ACHN (cell line): ENCODE results near the gene DPM2.

Source experiments
- DNase-seq: peaks from one replicate; pipeline ENCODE4 v3.0.0-alpha.2; 2015
- in situ Hi-C: cut with HindIII; loops from 2 replicates; pipeline ENCODE4 v1.10.0; 2017; ENCODE audit warnings: low sequenced_read_pairs, low pct_ligation_motif_present, low pct_unique_long_range_greater_than_20kb

DPM2 gene

DNA sequence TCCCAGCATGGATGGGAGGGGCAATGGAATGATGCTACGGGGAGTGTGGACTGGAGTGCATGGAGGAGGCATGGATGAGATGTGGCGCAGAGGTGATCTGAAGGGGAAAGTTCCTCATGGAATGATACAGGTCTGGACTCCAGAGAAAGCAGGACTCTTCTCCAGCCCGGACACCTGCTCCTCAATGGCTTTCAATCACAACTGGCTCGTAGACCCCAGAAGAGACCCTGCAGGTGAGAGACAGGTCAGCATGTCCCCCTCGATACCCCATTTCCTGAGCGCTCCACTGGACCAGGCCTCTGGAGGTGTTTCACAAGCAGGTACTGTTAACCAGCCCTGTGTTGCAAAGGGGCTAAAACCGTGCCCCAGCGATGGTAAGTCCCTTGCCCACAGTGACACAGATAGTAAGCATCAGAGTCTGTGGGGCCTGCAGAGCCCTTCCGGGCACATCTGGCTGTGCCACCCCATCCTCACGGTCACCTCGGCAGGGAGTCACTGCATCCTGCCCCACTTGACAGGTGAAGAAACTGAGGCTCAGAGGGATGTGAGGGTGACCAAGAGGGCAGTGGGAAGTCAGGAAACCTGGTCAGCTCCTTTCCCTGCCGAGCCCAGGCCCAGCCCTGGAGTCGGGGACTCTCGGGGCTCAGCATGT, 5.5 kb upstream of the DPM2 start:
- DNase-seq, result no peak
- in situ Hi-C loops, result no loop called here

DNA sequence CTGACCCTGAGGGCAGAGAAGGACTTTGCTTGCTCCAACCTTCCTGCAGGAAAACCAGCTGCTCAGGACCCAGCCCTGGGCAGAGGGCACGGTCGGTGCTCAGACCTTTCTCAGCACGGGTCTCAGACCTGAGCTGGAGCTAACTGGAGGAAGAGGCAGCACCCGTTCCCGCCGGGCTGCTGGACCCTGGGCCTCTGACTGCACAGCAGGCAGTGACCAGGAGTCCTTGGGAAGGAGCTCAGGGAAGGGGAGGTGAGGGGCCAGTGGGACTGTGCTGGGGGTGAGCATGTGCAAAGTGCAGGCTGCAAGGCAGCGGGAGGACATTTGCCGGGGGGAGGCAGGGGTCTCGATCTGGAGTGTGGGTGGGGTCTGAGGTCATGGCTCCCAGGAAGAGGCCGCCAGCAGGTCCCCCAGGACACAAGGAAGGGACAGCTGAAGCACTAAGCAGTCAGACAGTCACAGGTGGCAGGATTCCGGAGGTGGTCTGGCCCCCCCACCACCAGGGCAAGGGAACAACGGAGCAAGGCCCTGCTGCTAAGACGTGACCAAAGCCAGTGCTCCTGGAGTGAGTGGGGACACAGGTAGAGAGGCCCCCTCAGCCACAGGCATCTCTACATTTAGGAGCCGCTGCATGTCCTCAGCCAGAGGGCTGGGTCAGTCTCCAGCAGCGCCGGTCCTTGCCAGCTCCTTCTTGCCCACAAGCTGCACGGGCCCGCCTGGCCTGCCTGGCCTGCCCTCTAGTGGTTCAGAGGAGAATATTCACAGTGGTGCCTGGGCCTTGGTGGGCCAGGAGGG, 4.8 kb upstream of the DPM2 start:
- in situ Hi-C loops, result no loop called here
- peak; percentile 50 for DNase-seq

DNA sequence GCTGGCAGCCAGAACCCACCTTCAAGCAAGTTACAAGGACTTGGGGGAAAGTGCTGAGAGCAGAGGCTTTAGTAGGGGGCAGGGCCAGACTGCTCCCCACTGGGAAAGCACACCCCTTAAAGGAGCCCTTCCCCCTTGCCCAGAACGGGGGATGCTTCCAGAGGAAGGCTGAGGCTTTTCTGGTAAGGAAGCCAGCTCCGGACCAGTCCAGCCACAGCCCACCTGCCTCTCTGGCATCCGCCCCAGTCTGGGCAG, 4.2 kb upstream of the DPM2 start:
- in situ Hi-C loops, result no loop called here
- DNase-seq, result no peak

DNA sequence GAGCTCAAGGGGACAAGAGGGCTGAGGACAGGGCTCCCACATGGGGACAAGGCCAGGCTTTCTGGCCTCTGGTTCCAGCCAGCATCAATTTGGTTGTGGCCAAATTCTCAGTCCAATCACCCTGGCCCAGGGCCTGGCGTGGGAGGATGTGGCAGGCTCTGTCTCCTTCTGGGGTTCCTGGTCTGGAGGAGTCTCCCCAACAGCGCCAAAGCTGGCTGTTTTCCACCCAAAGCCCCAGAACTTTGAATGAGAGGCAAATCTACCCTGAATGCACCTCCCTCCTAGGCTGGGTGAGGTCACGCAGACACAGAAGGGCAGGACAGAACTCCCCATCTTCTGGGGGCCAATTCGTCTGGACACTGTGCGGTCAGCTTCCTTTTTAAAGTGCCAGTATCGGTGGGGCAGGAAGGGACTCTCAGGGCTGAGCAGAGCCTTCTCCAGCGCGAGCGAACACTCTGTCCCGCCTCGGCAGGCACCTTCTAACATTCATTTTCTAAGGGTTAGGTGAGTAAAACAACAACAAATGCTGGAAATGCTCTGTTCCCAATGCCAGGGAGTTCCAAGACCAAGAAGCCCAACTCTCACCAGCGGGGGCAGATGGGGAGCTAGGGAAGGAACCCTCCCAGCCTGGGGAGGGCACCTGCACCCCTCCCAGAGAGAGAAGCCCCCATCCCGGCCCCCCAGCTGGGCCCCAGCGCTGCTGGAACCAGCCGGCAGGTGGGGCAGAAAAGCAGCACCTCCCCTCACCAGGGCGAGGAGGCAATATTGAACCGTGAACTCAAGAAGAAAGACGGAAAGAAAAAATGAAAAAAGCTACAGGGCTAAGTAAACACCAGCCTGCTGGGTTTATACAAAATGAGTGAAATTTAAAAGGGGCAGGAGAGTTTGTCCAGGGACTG, 3.7 kb upstream of the DPM2 start:
- in situ Hi-C loops, result no loop called here
- DNase-seq, result no peak

DNA sequence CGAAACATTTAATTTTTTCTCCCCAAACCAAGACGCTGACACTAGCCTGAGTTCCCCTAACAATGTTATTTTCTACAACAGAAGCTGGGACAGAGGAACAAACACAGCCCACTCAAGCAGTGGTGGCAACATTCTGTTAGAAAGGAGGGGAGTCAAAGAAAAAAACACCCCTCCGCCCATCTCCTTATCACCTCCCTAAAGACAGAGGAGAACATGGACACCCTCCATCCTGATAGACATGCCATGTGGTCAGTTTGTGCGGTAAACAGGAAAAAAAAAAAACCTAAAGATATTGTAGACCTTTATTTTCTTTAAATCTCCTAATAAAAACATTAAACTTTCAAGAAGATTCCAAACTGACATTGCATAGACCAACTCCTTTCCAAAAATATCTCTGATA, 2.9 kb upstream of the DPM2 start:
- no peak for DNase-seq
- in situ Hi-C loops, result no loop called here

DNA sequence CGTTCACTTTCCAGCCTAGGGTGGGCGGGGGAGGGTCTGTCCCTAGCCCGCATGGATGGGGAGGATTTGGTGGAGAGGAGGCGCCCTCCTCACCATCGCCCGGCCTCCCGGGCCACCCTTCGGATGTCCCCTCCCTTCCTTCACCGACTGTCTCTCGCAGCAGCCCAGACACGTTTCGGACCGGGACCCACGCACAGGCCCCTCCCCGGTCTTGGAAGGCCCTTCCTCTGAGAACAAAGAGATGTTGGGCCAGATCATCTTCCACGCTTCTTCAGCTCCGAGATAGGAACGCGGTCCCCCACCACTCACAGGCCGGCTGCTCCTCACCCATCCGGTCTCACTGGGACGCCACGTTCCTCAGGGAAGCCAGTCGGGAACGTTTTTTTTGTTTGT, 640 bp upstream of the DPM2 start:
- in situ Hi-C loops, result no loop called here
- DNase-seq, result no peak

DNA sequence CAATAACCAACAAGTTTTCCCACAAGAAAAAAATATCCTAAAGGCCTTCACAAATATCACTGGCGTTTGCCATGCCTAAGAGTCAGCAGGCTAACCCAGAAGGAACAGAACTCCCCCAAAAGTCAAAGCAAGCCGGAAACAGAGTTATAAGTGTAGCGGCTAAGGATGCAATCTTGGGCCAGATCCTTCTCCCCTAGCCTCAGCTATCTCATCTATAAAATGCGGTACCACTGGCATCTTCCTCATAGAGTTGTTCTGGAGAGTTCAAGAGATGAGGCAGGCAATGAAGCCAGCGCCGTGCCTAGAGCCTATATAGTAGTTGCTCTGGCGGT, 632 bp downstream of the DPM2 start:
- in situ Hi-C loops, result no loop called here
- DNase-seq, result no peak

DNA sequence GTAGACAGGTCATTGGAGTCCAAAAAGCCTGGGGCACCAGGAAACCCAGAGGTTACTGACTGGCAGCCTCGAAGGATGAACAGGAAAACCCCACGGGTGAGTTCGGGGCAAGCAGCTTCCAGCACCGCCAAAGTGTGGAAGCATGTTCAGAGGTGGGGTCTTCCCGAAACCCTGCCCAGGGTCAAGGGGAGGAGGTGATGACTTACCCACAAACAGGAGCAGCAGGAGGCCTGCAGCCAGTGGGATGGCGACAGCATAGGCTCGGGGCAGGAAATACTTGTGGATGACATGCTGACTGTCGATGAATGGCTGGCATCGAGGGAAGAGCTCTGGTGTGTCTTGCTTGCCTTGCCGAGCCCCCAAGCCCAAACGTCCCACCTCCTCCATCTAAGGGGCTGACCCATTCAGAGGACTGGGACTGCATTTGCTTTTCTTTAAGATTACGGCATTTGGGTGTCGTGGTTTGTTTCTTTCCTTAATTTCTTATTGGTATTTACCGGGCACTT, 1.3 kb downstream of the DPM2 start:
- in situ Hi-C loops, result no loop called here
- DNase-seq, result no peak

DNA sequence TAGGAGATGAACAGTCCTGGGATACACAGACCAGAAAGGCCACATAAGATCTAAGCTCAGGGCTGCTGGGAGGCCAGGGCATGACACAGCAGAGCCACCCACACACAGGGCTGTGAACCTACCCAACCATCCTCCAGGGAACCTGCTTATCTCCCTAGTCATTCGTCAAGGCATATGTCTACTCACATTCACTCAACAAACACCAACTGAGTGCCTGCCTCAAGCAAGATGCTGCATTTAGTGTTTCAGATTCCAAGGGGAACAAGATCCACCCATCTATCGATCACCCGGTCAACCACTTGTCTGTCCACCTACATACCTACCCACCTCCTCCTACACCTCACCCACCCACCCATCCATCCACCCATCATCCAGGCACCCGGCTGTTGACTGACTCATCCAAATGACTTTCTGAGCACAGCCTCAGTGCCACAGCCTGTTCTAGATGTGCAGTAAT, 1.9 kb downstream of the DPM2 start:
- no peak for DNase-seq
- in situ Hi-C loops, result no loop called here

DNA sequence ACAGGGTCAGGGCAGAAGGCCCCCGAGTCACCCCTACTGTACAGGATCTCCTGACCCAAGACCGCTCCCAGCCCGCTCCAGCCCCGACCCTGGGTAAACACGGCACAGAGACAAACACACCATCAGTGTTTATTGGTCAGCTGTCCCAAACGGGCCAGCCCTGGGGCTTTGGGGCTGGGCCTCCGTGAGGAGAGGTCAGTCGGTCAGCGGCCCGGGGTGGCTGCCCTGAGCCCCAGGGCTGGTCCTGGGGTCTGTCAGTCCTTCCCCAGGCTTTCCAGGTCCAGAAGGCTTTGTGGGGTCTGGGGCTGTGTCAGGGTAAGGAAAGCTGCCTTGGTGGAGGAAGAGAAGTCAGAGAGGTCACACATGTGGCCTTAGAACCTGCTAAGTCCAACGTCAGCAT, 2.7 kb downstream of the DPM2 start:
- in situ Hi-C loops, result no loop called here
- DNase-seq, result no peak

DNA sequence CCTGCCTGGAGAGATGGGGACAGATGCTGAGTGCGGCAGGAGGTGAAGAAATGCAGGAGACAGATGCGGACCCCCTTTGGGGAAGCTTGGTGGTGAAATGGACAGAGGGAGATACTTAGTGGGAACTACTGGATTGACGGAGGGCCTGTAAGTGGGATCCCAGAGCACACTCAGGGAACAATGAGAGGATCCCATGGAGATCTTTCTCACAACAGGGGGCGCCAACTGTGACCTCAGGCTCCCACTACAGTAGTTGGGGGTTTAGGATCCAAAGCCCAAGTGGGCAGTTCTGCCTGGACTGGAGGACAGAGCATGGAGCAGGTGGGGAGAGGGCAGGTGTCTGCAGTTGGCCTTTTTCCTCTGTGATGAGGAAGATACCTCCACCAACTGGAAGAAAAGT, 3.4 kb downstream of the DPM2 start:
- no peak for DNase-seq
- in situ Hi-C loops, result no loop called here

DNA sequence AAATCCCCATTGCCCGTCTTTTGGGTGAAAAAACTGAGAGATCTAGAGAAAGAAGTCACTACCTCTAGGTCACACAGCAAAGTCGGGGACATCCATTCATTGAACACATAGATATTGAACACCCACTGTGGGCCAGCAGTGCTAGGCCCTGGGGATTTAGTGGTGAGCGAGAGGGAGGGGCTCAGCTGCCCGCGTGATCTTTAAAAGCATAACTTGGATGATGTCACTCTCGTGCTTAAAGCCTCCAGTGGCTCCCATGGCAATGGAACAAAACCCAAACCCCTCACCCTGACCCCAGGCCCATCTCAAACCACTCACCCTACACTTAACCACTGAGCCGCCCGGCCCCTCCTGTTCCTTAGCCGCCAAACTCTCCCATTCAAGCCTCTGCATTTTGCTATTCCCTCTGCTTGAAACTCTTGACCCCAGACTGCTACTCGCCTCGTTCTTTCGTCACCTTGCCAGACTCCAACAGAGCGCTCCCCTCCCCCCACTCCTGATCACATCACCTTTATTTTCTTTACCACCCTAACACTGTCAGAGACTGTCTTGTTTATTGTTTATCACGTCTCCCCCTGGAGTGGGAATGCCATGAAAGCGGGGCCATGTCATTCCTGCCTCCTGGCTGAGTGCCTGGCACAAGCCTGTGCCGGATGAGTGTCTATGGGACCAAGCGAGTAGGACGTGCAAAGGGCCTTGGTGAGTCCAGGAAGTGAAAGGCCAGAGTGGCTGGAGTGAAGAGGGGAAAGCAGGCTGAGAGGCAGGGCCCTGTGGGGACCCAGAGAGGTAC, 6.4 kb downstream of the DPM2 start:
- DNase-seq, result peak; percentile 62
- in situ Hi-C loops, result no loop called here

DNA sequence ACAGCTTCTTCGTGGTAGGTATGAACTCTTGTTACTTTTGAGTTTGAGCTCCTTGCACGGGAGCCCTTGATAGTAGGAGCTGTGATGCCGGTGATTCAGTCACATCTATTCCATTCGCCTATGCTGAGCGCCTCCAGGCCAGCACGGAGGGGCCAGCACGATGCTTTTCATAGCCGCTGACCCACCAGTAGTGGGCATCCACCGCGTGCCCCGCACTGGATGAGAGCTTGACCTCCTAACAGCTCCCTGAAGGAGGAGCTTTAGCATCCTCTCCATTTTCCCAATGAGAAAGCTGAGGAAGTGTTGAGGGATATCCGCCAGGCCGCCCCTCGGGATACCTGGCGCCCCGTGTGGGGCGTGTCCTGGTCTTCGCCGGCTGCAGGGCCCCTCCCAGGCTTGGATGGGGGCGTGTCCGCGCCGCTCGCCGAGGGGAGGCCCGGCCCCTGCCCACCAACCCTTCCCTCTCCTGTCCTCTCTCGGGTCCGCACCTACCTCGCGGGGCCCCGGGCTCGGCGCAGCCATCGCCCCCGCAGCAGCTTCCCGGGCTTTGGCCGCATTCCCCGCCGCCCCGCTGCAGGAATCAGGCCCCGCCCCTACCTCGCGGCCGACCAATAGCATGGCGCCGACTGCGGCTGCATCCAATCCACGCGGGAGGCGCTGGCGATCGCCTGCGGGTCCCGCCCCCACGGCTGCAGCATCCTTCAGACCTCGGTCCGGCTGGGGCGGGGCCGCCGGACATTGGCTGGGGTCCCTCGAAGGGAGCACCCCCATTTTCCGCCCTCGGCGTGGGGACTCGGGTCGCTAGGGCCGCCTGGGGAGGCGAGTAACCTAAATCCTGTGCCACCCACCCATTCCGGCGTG, 7.2 kb downstream of the DPM2 start, which contains the start of gene PIP5KL1:
Gene PIP5KL1 (minus strand): TSS at position 547 of the 861 bp plus-strand sequence. CDS start 25 bp downstream, at position 522.
- in situ Hi-C loops, result no loop called here

DNA sequence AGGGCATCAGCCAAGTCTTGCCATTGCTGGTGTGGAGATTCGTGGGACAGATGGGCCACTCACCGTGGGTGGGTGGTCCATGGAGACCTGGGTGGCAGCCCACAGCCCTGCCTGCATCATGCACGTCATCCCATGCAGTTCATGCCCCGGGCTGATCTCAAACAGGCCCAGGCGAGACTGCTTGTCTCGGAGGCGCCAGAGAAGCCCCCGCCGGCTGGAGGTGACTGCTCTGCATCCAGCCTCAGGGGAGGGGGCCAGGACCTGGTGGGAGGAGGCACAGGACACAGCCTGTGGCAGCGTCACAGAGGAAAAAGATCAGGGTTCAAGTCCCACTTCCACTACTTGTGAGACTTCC, 8.1 kb downstream of the DPM2 start:
- in situ Hi-C loops, result no loop called here
- no peak for DNase-seq

More for the DNA sequence above, 7.2 kb downstream of the DPM2 start, which contains the start of gene PIP5KL1:
- peak; percentile 86 for DNase-seq

DNA sequence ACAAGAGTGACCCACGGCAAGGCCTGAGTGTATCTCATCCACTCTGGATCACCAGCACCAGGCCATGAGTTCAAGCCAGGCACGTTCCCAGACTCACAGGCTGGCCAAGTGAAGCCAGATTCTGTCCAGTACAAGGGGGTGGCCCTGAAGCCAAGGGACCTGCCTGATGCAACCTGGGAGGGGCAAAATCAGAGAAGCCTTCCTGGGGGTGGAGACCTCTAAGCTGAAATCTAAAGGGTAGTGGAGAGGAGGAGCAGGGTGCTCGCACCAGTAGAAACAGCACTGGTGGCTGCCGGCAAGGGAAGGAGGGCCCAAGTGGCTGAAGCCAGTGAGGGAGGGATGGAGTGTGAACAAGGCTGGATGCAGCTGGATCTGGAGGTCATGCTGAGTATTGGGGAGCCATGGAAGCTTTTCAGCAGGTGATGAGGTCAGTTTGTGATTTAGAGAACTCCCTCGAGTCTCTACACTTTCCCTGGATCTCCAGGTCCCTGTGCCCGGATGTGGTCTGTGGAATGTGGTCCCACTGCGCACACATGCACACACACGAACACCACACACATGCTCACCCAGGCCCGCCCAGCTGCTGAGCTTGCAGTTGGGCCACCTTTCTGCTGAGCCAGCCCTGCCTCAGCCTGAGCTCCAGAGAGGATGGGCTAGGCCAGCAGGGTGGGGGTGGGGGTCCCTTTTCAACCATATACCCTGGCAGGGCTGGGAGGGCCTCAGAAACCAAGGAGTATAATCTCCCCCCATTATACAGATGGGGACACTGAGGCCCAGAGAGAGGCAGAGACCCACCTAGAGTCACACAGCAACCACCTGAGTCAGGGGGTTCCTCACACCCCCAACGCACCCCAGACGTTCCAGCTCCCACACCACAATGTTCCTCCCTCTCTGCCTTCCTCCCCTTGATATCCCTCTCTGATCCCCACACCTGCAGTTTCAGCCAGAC, 8.7 kb downstream of the DPM2 start:
- in situ Hi-C loops, result no loop called here

DNA sequence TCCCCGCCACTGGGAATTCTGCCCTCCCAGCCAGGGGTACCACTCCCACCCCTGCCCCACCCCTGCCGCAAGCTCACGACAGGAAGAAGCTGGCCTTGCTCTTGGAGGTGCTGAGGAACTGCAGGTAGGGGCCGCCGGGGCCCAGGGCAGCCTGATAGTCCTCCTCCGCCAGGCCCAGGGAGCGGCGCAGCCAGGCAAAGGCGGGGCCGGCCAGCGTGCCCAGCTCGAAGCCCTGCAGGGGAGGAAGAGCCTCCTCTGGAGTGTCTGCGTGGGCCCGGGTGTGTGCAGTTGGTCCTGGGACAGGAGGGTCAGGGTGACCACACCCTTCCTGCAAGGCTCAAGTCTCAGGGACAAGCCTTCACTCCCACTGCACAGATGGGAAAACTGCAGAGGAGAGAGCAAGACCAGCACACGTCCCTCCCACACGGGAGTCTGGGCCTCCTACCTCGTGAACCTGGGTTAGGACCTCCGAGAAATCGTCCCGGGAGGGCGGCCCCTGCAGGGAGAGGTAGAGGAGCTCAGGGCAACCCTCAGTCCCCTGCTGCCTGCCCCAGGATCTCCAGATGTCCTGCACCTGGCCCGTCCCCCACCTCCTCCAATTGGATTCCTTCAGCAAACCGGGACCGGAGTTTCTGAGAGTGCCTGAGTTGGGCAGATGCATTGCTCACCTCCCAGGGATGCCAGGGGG, 9.5 kb downstream of the DPM2 start:
- in situ Hi-C loops, result no loop called here
- no peak for DNase-seq

More for the DNA sequence above, 8.7 kb downstream of the DPM2 start:
- DNase-seq, result no peak
